B cell (primary cell): Measurements from ENCODE around the gene TRPV5. TPM values are rescaled to one million over a fixed set of nuclear protein-coding genes. Genes with fewer than 3 reads are reported as not detected.

Experiments used
- ATAC-seq: fragments of 200-7000 bp; cut with Tn5 transposase; one replicate; pipeline ENCODE4 v1.10.0; 2021; ENCODE audit warnings: low read depth, mild to moderate bottlenecking, moderate number of reproducible peaks, moderate library complexity
- CTCF ChIA-PET: fragments of 350-600 bp; sonication (Branson Sonifier 250); formaldehyde crosslinking; loops from one replicate; lab custom pipeline; 2021; ENCODE audit warnings: antibody characterized with exemption, inconsistent platforms; lab: Charles Lee
- POLR2A ChIA-PET: fragments of 350-600 bp; sonication (Branson Sonifier 250); formaldehyde crosslinking; loops from one replicate; lab custom pipeline; 2021; ENCODE audit warnings: antibody characterized with exemption; lab: Charles Lee
- DNase-seq: peaks from one replicate; pipeline ENCODE4 v3.0.0; 2013
- H2AFZ ChIP-seq: 2 replicates; pipeline ENCODE4 v1.6.1; 2012; ENCODE audit warnings: mild to moderate bottlenecking, low read depth, low read length; ENCODE audit not compliant: insufficient read depth, poor library complexity, severe bottlenecking
- H3K27ac ChIP-seq, 2 donors: 1 replicate in 1 of 2; 2 replicates in 1 of 2; pipeline ENCODE4 v1.5.1; 2012 to 2013; ENCODE audit warnings: low read length in 2 of 2, mild to moderate bottlenecking in 2 of 2, moderate library complexity in 1 of 2
- H3K27me3 ChIP-seq, 4 experiments: fragments of 200-600 bp in 1 of 4; sonication (generic) in 1 of 4; replicated peaks in 1 of 4; 1 replicate in 2 of 4; 2 replicates in 2 of 4; pipeline versions ENCODE4 v1.6.1 to v1.7.0; 2013 to 2016; ENCODE audit warnings: low read length in 3 of 4, mild to moderate bottlenecking in 2 of 4, mixed read lengths in 1 of 4, moderate library complexity in 1 of 4; ENCODE audit not compliant: insufficient read depth in 4 of 4, control insufficient read depth in 3 of 4; ENCODE audit errors: control extremely low read depth in 1 of 4
- H3K36me3 ChIP-seq, 2 experiments: replicated peaks in 1 of 2; 1 replicate in 1 of 2; 2 replicates in 1 of 2; pipeline versions ENCODE4 v1.6.1 to v1.7.1; 2013; ENCODE audit warnings: low read length in 1 of 2; ENCODE audit not compliant: insufficient read depth in 2 of 2, control insufficient read depth in 1 of 2; ENCODE audit errors: control extremely low read depth in 1 of 2, extremely low read depth in 1 of 2
- H3K4me1 ChIP-seq, 2 donors: fragments of 200-600 bp in 1 of 2; sonication (generic) in 1 of 2; 1 replicate in 1 of 2; 2 replicates in 1 of 2; pipeline versions ENCODE4 v1.5.1 to v1.6.1; 2013 to 2017; ENCODE audit warnings: low read length in 2 of 2; ENCODE audit not compliant: control insufficient read depth in 2 of 2, insufficient read depth in 2 of 2
- H3K4me2 ChIP-seq: replicated peaks from 2 replicates; pipeline ENCODE3; 2012; ENCODE audit warnings: mild to moderate bottlenecking, low read depth, low read length; ENCODE audit not compliant: poor library complexity, severe bottlenecking
- H3K4me3 ChIP-seq, 5 experiments: fragments of 200-600 bp in 1 of 5; sonication (generic) in 1 of 5; 1 replicate in 3 of 5; 2 replicates in 2 of 5; pipeline versions ENCODE4 v1.5.1 to v1.7.0; 2011 to 2016; ENCODE audit warnings: low read length in 4 of 5, mild to moderate bottlenecking in 4 of 5, low read depth in 2 of 5, control low read depth in 1 of 5, moderate library complexity in 1 of 5; ENCODE audit not compliant: insufficient read depth in 1 of 5; ENCODE audit errors: control extremely low read depth in 1 of 5, extremely low read depth in 1 of 5
- H3K79me2 ChIP-seq: fragments of 200-600 bp; sonication (generic); one replicate; pipeline ENCODE4 v1.6.0; 2016; ENCODE audit warnings: low read length; ENCODE audit not compliant: control insufficient read depth, insufficient read depth
- H3K9ac ChIP-seq: fragments of 200-600 bp; sonication (generic); 2 replicates; pipeline ENCODE4 v1.6.1; 2017; ENCODE audit warnings: mild to moderate bottlenecking, low read length, moderate library complexity
- H3K9me3 ChIP-seq, 3 donors: one replicate each; pipeline versions ENCODE4 v1.6.1 to v1.7.1; 2013; ENCODE audit warnings: low read length in 2 of 3; ENCODE audit not compliant: control insufficient read depth in 2 of 3, insufficient read depth in 1 of 3; ENCODE audit errors: control extremely low read depth in 1 of 3
- H4K20me1 ChIP-seq: 2 replicates; pipeline ENCODE4 v1.6.0; 2012; ENCODE audit warnings: mild to moderate bottlenecking, low read length; ENCODE audit not compliant: insufficient read depth, control insufficient read depth, poor library complexity, severe bottlenecking
- H3K27ac Mint-ChIP-seq: one replicate; pipeline ENCODE4 v1.8.0; 2021; ENCODE audit warnings: mixed read lengths
- H3K27me3 Mint-ChIP-seq: one replicate; pipeline ENCODE4 v1.8.0; 2021; ENCODE audit warnings: mixed read lengths
- H3K4me1 Mint-ChIP-seq: one replicate; pipeline ENCODE4 v1.8.0; 2021; ENCODE audit warnings: mixed read lengths
- H3K4me3 Mint-ChIP-seq: one replicate; pipeline ENCODE4 v1.8.0; 2021; ENCODE audit warnings: mixed read lengths
- H3K9me3 Mint-ChIP-seq: one replicate; pipeline ENCODE4 v1.8.0; 2022; ENCODE audit warnings: mixed read lengths; ENCODE audit not compliant: insufficient read depth
- EZH2 ChIP-seq: IDR thresholded peaks from 2 replicates; pipeline ENCODE4 v1.6.1; 2012; ENCODE audit warnings: borderline replicate concordance, low read depth, mild to moderate bottlenecking, moderate library complexity, low read length; ENCODE audit not compliant: insufficient read depth, poor library complexity, severe bottlenecking
- whole genome bisulfite sequencing: methylation state at CpG from one replicate; pipeline ENCODE4 v1.1.5; 2013; ENCODE audit warnings: missing lambda C conversion rate; ENCODE audit not compliant: insufficient coverage; 5-methylcytosine and 5-hydroxymethylcytosine counted together
- intact Hi-C: fragments of 100-400 bp; cut with micrococcal nuclease; formaldehyde crosslinking; loops from one replicate; pipeline ENCODE4 v1.10.0; 2022
- polyA plus RNA-seq: library from polyadenylated mRNA; depleted of rRNA; stranded (reverse); fragments of >200 nt; gene quantifications from 2 replicates; pipeline ENCODE4 v1.2.3, GENCODE V29; 2012
- total RNA-seq, 2 donors: library from RNA; stranded (reverse); fragments of 120-200 nt in 1 of 2; gene quantifications; 1 replicate in 1 of 2; 2 replicates in 1 of 2; pipeline versions ENCODE4 v1.2.3 to v1.2.4, GENCODE V29; 2013 to 2022
- TF ChIP-seq, protein P1 (sequence below): fragments of 200-600 bp; IDR thresholded peaks from one replicate; pipeline ENCODE4 v1.8.0; 2022; ENCODE audit warnings: antibody characterized with exemption, mild to moderate bottlenecking

The TRPV5 gene
- total and polyA plus RNA-seq, 2 donors (not counting 1 experiment from before 2014, with no cell fraction given), result 0.03 TPM; not detected in 1

- no peak overlapping the region for H3K4me2 ChIP-seq
- TF ChIP-seq, protein P1, sequence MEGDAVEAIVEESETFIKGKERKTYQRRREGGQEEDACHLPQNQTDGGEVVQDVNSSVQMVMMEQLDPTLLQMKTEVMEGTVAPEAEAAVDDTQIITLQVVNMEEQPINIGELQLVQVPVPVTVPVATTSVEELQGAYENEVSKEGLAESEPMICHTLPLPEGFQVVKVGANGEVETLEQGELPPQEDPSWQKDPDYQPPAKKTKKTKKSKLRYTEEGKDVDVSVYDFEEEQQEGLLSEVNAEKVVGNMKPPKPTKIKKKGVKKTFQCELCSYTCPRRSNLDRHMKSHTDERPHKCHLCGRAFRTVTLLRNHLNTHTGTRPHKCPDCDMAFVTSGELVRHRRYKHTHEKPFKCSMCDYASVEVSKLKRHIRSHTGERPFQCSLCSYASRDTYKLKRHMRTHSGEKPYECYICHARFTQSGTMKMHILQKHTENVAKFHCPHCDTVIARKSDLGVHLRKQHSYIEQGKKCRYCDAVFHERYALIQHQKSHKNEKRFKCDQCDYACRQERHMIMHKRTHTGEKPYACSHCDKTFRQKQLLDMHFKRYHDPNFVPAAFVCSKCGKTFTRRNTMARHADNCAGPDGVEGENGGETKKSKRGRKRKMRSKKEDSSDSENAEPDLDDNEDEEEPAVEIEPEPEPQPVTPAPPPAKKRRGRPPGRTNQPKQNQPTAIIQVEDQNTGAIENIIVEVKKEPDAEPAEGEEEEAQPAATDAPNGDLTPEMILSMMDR, result no peak
- TF ChIP-seq EZH2, result no peak
- no peaks in the 10 kb centered on the region for H3K79me2 ChIP-seq
- intact Hi-C loops, result no loop called here
- no peaks in the 10 kb centered on the region for H3K9me3 ChIP-seq
- H3K27ac ChIP-seq, result no peak overlapping the region
- H3K9me3 Mint-ChIP-seq, result no peaks in the 10 kb centered on the region
- WGBS, result no CpG with 5 or more reads among the region's 1 CpG
- H3K27me3 Mint-ChIP-seq, result peaks cover 36% of the 10 kb centered on the region
- H3K9ac ChIP-seq, result no peak overlapping the region
- ChIA-PET CTCF (no interaction called here), POLR2A (no interaction called here)
- no peak overlapping the region for H2AFZ ChIP-seq
- H3K4me3 ChIP-seq, result no peak overlapping the region
- no peaks in the 10 kb centered on the region for H3K36me3 ChIP-seq
- H4K20me1 ChIP-seq, result no peaks in the 10 kb centered on the region
- ATAC-seq (no peak), DNase-seq (no peak)
- H3K4me3 Mint-ChIP-seq, result no peak overlapping the region
- no peaks in the 10 kb centered on the region for H3K4me1 ChIP-seq
- no peaks in the 10 kb centered on the region for H3K4me1 Mint-ChIP-seq
- H3K27ac Mint-ChIP-seq, result no peak overlapping the region
- peaks cover 0 to 11% (median 2%) of the 10 kb centered on the region in 4 experiments for H3K27me3 ChIP-seq
Observed at GRCh38 chr7:142914121-142914520, 19.4 kb downstream of the TRPV5 start.

DNA sequence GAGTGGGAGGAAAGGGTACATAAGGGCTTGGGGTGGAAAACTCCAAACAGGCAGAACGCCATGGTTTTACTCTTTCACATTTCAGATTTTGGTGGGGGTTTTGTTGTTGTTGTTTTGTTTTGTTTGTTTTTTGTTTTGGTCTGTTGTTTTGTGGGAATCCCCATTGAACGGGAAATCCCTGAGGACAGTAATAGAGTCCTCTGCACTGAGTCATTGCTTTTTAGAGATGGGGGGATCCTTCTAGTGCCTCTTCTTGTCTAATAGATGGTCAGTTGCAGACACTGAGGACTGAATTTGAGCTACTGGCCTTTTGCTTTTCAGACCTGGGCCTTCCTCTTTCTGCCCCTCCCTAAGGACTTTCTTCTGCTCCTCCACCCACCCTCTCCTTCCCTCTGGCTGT lies 20.0 kb downstream of the TRPV5 start:
- Histone ChIP-seq H3K9ac (no peak overlapping the region), H3K9me3 (no peaks in the 10 kb centered on the region), H2AFZ (no peak overlapping the region), H4K20me1 (no peaks in the 10 kb centered on the region), H3K4me3 (no peak overlapping the region), H3K27me3 (peaks cover 0 to 10% (median 2%) of the 10 kb centered on the region in 4 experiments), H3K4me2 (no peak overlapping the region), H3K27ac (no peak overlapping the region), H3K36me3 (no peaks in the 10 kb centered on the region), H3K79me2 (no peaks in the 10 kb centered on the region), H3K4me1 (no peaks in the 10 kb centered on the region)
- Mint-ChIP-seq H3K9me3 (no peaks in the 10 kb centered on the region), H3K27ac (no peak overlapping the region), H3K4me3 (no peak overlapping the region), H3K4me1 (no peaks in the 10 kb centered on the region), H3K27me3 (peaks cover 36% of the 10 kb centered on the region)
- ChIA-PET POLR2A (no interaction called here), CTCF (no interaction called here)
- DNase-seq (no peak), ATAC-seq (no peak)
- intact Hi-C loops, result no loop called here
- WGBS, result 80% methylated on average over 2 of the region's 2 CpGs
- TF ChIP-seq, protein P1, result no peak
- TF ChIP-seq EZH2, result no peak
